ENCODE results near the gene MT1M.
"Not testable (repeated sequence)": the region's sequence is repeated elsewhere in the genome, so short reads cannot be mapped to it uniquely, and the experiment has no call there.

MT1M gene

DNA sequence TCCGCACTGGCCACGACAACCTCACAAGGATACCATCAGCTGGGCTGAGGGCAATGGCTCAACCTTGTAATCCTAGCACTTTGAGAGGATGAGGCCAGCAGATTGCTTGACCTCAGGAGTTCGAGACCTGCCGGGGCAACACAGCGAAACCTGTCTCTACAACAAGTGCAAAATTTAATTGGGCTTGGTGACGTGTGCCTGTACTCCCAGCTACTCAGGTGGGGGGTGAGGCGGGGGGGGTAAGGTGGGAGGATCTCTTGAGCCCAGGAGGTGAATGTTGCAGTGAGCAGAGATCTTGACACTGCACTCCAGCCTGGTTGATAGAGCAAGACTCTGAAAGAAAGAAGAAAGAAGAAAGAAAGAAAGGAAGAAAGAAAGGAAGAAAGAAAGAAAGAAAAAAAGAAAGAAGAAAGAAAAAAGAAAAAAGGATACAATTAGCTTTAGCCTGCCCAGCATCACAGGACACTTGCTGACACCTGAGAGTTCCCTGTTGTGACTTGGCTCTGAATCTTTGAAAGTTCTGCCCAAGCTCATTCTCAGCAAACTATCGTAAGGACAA lies 12.0 kb upstream of the MT1M start:
- Histone ChIP-seq H3K27ac (ENCODE audit: insufficient read depth in 1 of 2, low read depth in 1 of 2, low read length in 2 of 2, poor library complexity in 1 of 2, severe bottlenecking in 2 of 2) (no peak overlapping the region), H3K4me3 (ENCODE audit: control insufficient read depth in 1 of 7, extremely low read depth in 1 of 7, insufficient read depth in 4 of 7, low read depth in 2 of 7, low read length in 6 of 7) (no peak overlapping the region), H3K4me1 (ENCODE audit: control extremely low read depth in 1 of 4, control insufficient read depth in 4 of 4, insufficient read depth in 4 of 4, low read length in 3 of 4) (peaks cover 0 to 18% (median 12%) of the 10 kb centered on the region in 4 experiments), H3K27me3 (replicated peaks in 2 of 5; ENCODE audit: control insufficient read depth in 4 of 5, insufficient read depth in 5 of 5, low read length in 4 of 5) (peaks cover 2 to 57% (median 34%) of the 10 kb centered on the region in 5 experiments), H3K9me3 (ENCODE audit: control extremely low read depth in 1 of 5, control insufficient read depth in 4 of 5, insufficient read depth in 2 of 5, low read depth in 1 of 5, low read length in 4 of 5) (no peaks in the 10 kb centered on the region), H3K36me3 (ENCODE audit: control insufficient read depth in 4 of 4, insufficient read depth in 4 of 4, low read length in 3 of 4) (no peaks in the 10 kb centered on the region)
- WGBS (ENCODE audit: insufficient coverage): 100% methylated on average over 4 of the region's 8 CpGs
- no peak for DNase-seq
- ChIA-PET POLR2A (no interaction called here), CTCF (interaction anchor here (0.8 to 1.6 kb wide), 4 partner anchors 8 to 19 kb away, joined by 3 to 4 read pairs (median 4); no protein-coding TSS in a partner anchor)

DNA sequence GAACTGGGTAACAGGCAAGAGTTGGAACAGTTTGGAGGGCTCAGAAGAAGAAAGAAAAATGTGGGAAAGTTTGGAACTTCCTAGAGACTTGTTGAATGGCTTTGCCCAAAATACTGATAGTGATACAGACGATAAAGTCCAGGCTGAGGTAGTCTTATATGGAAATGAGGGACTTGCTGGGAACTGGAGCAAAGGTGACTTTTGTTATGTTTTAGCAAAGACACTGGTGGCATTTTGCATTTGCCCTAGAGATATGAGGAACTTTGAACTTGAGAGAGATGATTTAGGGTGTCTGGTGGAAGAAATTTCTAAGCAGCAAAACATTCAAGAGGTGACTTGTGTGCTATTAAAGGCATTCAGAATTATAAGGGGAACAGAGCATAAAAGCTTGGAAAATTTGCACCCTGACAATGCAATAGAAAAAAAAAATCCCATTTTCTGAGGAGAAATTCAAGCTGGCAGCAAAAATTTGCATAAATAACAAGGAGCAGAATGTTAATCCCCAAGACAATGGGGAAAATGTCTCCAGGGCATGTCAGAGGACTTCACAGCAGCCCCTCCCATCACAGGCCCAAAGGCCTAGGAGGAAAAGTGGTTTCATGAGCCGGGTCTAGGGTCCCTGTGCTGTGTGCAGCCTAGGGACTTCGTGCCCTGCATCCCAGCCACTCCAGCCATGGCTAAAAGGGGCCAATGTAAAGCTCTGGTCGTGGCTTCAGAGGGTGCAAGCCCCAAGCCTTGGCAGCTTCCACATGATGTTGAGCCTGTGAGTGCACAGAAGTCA lies 10.6 kb upstream of the MT1M start:
- H3K9me3 ChIP-seq (ENCODE audit: control extremely low read depth in 1 of 5, control insufficient read depth in 4 of 5, insufficient read depth in 2 of 5, low read depth in 1 of 5, low read length in 4 of 5); POLR2A ChIA-PET; H3K4me3 ChIP-seq (ENCODE audit: control insufficient read depth in 1 of 7, extremely low read depth in 1 of 7, insufficient read depth in 4 of 7, low read depth in 2 of 7, low read length in 6 of 7); H3K36me3 ChIP-seq (ENCODE audit: control insufficient read depth in 4 of 4, insufficient read depth in 4 of 4, low read length in 3 of 4); H3K27ac ChIP-seq (ENCODE audit: insufficient read depth in 1 of 2, low read depth in 1 of 2, low read length in 2 of 2, poor library complexity in 1 of 2, severe bottlenecking in 2 of 2); DNase-seq: not testable (repeated sequence)
- H3K4me1 ChIP-seq (ENCODE audit: control extremely low read depth in 1 of 4, control insufficient read depth in 4 of 4, insufficient read depth in 4 of 4, low read length in 3 of 4): peaks cover 0 to 24% (median 16%) of the 10 kb centered on the region in 4 experiments
- peaks cover 0 to 64% (median 37%) of the 10 kb centered on the region in 5 experiments for H3K27me3 ChIP-seq (replicated peaks in 2 of 5; ENCODE audit: control insufficient read depth in 4 of 5, insufficient read depth in 5 of 5, low read length in 4 of 5)
- 98% methylated on average over 4 of the region's 4 CpGs for WGBS (ENCODE audit: insufficient coverage)
- CTCF ChIA-PET: interaction anchor here (1.2 to 1.6 kb wide), 2 partner anchors 10 to 14 kb away, joined by 3 to 4 read pairs; no protein-coding TSS in a partner anchor

DNA sequence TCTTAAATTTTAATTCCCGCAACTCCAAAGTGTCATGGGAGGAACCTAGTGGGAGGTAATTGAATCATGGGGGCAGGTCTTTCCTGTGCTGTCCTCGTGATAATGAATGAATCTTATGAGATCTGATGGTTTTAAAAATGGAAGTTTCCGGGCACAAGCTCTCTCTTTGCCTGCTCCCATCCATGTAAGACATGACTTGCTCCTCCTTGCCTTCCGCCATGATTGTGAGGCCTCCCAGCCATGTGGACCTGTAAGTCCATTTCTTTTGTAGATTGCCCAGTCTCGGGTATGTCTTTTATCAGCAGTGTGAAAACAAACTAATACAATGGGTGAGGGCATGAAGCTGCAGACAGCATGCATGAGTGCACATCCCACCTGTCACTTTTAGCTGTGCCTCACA lies 9.3 kb upstream of the MT1M start:
- DNase-seq; H3K4me3 ChIP-seq (ENCODE audit: control insufficient read depth in 1 of 7, extremely low read depth in 1 of 7, insufficient read depth in 4 of 7, low read depth in 2 of 7, low read length in 6 of 7); H3K27ac ChIP-seq (ENCODE audit: insufficient read depth in 1 of 2, low read depth in 1 of 2, low read length in 2 of 2, poor library complexity in 1 of 2, severe bottlenecking in 2 of 2); H3K9me3 ChIP-seq (ENCODE audit: control extremely low read depth in 1 of 5, control insufficient read depth in 4 of 5, insufficient read depth in 2 of 5, low read depth in 1 of 5, low read length in 4 of 5); POLR2A ChIA-PET; H3K36me3 ChIP-seq (ENCODE audit: control insufficient read depth in 4 of 4, insufficient read depth in 4 of 4, low read length in 3 of 4): not testable (repeated sequence)
- CTCF ChIA-PET: interaction anchor here (1.1 to 2.0 kb wide), 4 partner anchors 10 to 19 kb away, joined by 3 to 7 read pairs (median 5); no protein-coding TSS in a partner anchor
- Histone ChIP-seq H3K27me3 (replicated peaks in 2 of 5; ENCODE audit: control insufficient read depth in 4 of 5, insufficient read depth in 5 of 5, low read length in 4 of 5) (peaks cover 0 to 60% (median 29%) of the 10 kb centered on the region in 5 experiments), H3K4me1 (ENCODE audit: control extremely low read depth in 1 of 4, control insufficient read depth in 4 of 4, insufficient read depth in 4 of 4, low read length in 3 of 4) (peaks cover 0 to 15% (median 7%) of the 10 kb centered on the region in 4 experiments)
- WGBS (ENCODE audit: insufficient coverage): 100% methylated on average over 2 of the region's 5 CpGs

DNA sequence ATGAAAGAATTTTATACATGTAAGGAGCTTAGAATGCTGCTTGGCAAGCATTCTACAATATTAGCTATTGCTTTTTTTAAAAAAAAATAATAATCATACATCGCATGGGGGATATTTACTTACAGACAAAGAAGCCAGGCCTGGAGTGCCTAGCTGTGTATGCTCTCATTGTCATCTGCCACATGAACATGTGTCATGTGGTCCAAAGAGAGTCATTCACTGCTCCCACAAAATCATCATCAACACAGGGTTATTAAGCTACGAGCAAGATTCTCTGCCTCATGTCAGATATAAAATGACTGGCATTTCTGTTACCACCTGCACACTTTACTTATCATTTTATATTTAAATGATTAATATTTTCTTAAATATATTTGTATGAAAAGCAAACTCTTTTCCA lies 8.8 kb upstream of the MT1M start:
- WGBS (ENCODE audit: insufficient coverage): no CpG with 5 or more reads among the region's 2 CpGs
- Histone ChIP-seq H3K36me3 (ENCODE audit: control insufficient read depth in 4 of 4, insufficient read depth in 4 of 4, low read length in 3 of 4) (no peaks in the 10 kb centered on the region), H3K27ac (ENCODE audit: insufficient read depth in 1 of 2, low read depth in 1 of 2, low read length in 2 of 2, poor library complexity in 1 of 2, severe bottlenecking in 2 of 2) (no peak overlapping the region), H3K4me1 (ENCODE audit: control extremely low read depth in 1 of 4, control insufficient read depth in 4 of 4, insufficient read depth in 4 of 4, low read length in 3 of 4) (peaks cover 0 to 15% (median 7%) of the 10 kb centered on the region in 4 experiments), H3K9me3 (ENCODE audit: control extremely low read depth in 1 of 5, control insufficient read depth in 4 of 5, insufficient read depth in 2 of 5, low read depth in 1 of 5, low read length in 4 of 5) (no peaks in the 10 kb centered on the region), H3K27me3 (replicated peaks in 2 of 5; ENCODE audit: control insufficient read depth in 4 of 5, insufficient read depth in 5 of 5, low read length in 4 of 5) (peaks cover 0 to 59% (median 26%) of the 10 kb centered on the region in 5 experiments), H3K4me3 (ENCODE audit: control insufficient read depth in 1 of 7, extremely low read depth in 1 of 7, insufficient read depth in 4 of 7, low read depth in 2 of 7, low read length in 6 of 7) (no peak overlapping the region)
- DNase-seq: no peak
- POLR2A ChIA-PET: interaction anchor here (0.7 kb wide), 1 partner anchor 1900 kb away, joined by 3 read pairs; no protein-coding TSS in a partner anchor
- CTCF ChIA-PET: interaction anchor here (0.9 to 2.0 kb wide), 6 partner anchors 10 to 23 kb away, joined by 3 to 7 read pairs (median 4); no protein-coding TSS in a partner anchor

DNA sequence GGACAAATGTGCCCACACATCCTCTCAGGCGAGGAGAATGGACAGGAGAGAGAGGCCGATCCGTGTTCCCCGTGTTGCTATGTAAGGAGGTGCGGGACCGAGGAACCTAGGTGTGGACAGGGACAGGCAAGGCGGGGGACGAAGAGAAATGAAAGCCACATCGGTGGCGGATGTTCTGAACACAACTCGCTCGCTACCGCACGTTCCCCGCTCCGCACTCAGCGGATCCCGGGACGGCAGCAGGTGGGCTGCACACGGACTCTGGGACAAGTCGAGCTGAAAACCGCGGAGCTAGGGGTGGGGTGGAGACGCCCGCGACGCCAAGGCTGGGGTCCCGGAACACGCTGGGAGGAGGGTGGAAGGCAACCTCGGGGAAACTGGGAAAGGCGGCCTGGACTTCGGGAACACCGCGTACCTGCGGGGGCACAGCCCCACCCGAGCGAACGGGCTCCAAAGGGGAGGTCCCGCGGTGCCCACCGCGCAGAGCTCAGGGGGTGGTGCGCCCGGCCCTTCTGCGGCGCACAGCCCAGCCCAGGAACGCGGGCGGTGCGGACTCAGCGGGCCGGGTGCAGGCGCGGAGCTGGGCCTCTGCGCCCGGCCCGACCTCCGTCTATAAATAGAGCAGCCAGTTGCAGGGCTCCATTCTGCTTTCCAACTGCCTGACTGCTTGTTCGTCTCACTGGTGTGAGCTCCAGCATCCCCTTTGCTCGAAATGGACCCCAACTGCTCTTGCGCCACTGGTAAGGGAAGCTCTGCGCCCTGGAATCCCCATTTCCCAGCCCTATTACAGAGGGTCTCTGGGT lies 7.1 kb upstream of the MT1M start, which contains the start of gene MT1E:
TSS of gene MT1E (plus strand) at position 642 of the 803 bp plus-strand sequence. CDS start at position 713, 71 bp downstream.
- no peak within 1 kb of the TSS for H3K27ac ChIP-seq (ENCODE audit: insufficient read depth in 1 of 2, low read depth in 1 of 2, low read length in 2 of 2, poor library complexity in 1 of 2, severe bottlenecking in 2 of 2)
- 4% methylated on average over 60 of the region's 62 CpGs for WGBS (ENCODE audit: insufficient coverage)
- CTCF ChIA-PET: interaction anchor here (0.7 to 0.9 kb wide), 2 partner anchors 18 to 42 kb away, joined by 3 read pairs; no protein-coding TSS in a partner anchor
- POLR2A ChIA-PET: interaction anchor here (0.6 kb wide), 1 partner anchor 10 kb away, joined by 4 read pairs; no protein-coding TSS in a partner anchor
- H3K4me3 ChIP-seq (ENCODE audit: control insufficient read depth in 1 of 7, extremely low read depth in 1 of 7, insufficient read depth in 4 of 7, low read depth in 2 of 7, low read length in 6 of 7): peak within 1 kb of the TSS in 6 of 7 experiments; percentile 25 to 69 (median 54)
- H3K9me3 ChIP-seq (ENCODE audit: control extremely low read depth in 1 of 5, control insufficient read depth in 4 of 5, insufficient read depth in 2 of 5, low read depth in 1 of 5, low read length in 4 of 5): no peaks in the 10 kb centered on the region
- H3K36me3 ChIP-seq (ENCODE audit: control insufficient read depth in 4 of 4, insufficient read depth in 4 of 4, low read length in 3 of 4): no peaks in the 10 kb centered on the region
- DNase-seq: peak; percentile 43 to 77 (median 69)
- H3K27me3 ChIP-seq (replicated peaks in 2 of 5; ENCODE audit: control insufficient read depth in 4 of 5, insufficient read depth in 5 of 5, low read length in 4 of 5): peaks cover 5 to 63% (median 29%) of the 10 kb centered on the region in 5 experiments
- peaks cover 0 to 15% (median 7%) of the 10 kb centered on the region in 4 experiments for H3K4me1 ChIP-seq (ENCODE audit: control extremely low read depth in 1 of 4, control insufficient read depth in 4 of 4, insufficient read depth in 4 of 4, low read length in 3 of 4)

DNA sequence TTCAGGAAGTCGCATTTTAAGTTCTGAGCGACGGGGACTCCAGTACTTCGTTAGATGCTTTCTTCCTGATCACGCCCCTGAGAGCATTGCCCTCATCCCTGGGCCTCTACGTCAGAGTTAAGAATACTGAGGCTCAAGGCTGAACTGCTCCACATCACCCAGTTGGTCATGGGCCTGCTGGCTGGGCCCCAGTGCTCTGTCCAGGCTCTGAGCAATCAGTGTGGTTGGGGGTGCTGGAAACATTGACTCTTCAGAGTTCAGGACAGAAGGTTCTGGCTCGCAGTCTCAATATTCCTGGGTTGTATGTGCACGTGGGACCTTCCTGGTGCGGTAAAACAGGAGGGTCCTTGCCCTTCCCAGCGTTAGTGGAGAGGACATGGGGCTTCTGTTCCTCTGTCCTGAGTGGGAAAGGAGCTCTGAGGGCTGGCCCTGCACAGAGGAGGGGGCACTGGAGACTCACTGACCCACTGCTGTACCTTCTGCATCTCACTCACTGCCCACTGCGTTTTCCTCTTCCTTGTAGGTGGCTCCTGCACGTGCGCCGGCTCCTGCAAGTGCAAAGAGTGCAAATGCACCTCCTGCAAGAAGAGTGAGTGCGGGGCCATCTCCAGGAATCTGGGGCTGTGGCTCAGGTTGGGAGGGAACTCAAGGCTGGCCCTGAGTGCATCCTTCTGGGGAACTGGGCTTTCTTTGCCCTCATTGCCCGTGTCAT lies 6.4 kb upstream of the MT1M start:
- Histone ChIP-seq H3K4me1 (ENCODE audit: control extremely low read depth in 1 of 4, control insufficient read depth in 4 of 4, insufficient read depth in 4 of 4, low read length in 3 of 4) (peaks cover 0 to 15% (median 7%) of the 10 kb centered on the region in 4 experiments), H3K9me3 (ENCODE audit: control extremely low read depth in 1 of 5, control insufficient read depth in 4 of 5, insufficient read depth in 2 of 5, low read depth in 1 of 5, low read length in 4 of 5) (no peaks in the 10 kb centered on the region), H3K27ac (ENCODE audit: insufficient read depth in 1 of 2, low read depth in 1 of 2, low read length in 2 of 2, poor library complexity in 1 of 2, severe bottlenecking in 2 of 2) (no peak overlapping the region), H3K4me3 (ENCODE audit: control insufficient read depth in 1 of 7, extremely low read depth in 1 of 7, insufficient read depth in 4 of 7, low read depth in 2 of 7, low read length in 6 of 7) (peak overlapping the region in 5 of 7 experiments; percentile 25 to 69 (median 64)), H3K36me3 (ENCODE audit: control insufficient read depth in 4 of 4, insufficient read depth in 4 of 4, low read length in 3 of 4) (no peaks in the 10 kb centered on the region), H3K27me3 (replicated peaks in 2 of 5; ENCODE audit: control insufficient read depth in 4 of 5, insufficient read depth in 5 of 5, low read length in 4 of 5) (peaks cover 5 to 71% (median 36%) of the 10 kb centered on the region in 5 experiments)
- no peak for DNase-seq
- 11% methylated on average over 10 of the region's 16 CpGs for WGBS (ENCODE audit: insufficient coverage)
- ChIA-PET CTCF (interaction anchor here (0.7 to 0.9 kb wide), 3 partner anchors 18 to 1099 kb away, joined by 3 read pairs; no protein-coding TSS in a partner anchor), POLR2A (interaction anchor here (0.6 kb wide), 1 partner anchor 11 kb away, joined by 4 read pairs; no protein-coding TSS in a partner anchor)
